H9 (cell line): ENCODE data around the gene WBP2. TPM values are rescaled to one million over a fixed set of nuclear protein-coding genes. Genes with fewer than 3 reads are reported as not detected.

Source experiments
- DNase-seq: peaks from one replicate; pipeline ENCODE4 v3.0.0-alpha.2; 2017
- H2AFZ ChIP-seq: one replicate; pipeline ENCODE4 v1.6.1; 2013; ENCODE audit warnings: mild to moderate bottlenecking, low read length, control low read depth, moderate library complexity
- H2AK5ac ChIP-seq: 2 replicates; pipeline ENCODE4 v1.6.1; 2013; ENCODE audit warnings: low read length, control low read depth, mixed read lengths; ENCODE audit not compliant: insufficient read length
- H2BK120ac ChIP-seq: one replicate; pipeline ENCODE4 v1.6.1; 2013; ENCODE audit warnings: low read depth, mild to moderate bottlenecking, low read length, control low read depth, inconsistent platforms; ENCODE audit not compliant: poor library complexity, severe bottlenecking
- H2BK12ac ChIP-seq: 2 replicates; pipeline ENCODE4 v1.6.1; 2013; ENCODE audit warnings: low read length, control low read depth, mixed read lengths, low read depth; ENCODE audit not compliant: insufficient read length
- H2BK15ac ChIP-seq: 2 replicates; pipeline ENCODE4 v1.6.1; 2013; ENCODE audit warnings: low read depth, low read length, control low read depth
- H2BK20ac ChIP-seq: one replicate; pipeline ENCODE4 v1.6.1; 2013; ENCODE audit warnings: low read depth, mild to moderate bottlenecking, low read length, control low read depth, inconsistent platforms; ENCODE audit not compliant: poor library complexity, severe bottlenecking
- H2BK5ac ChIP-seq: 2 replicates; pipeline ENCODE4 v1.6.1; 2013; ENCODE audit warnings: low read length, control low read depth, mixed read lengths; ENCODE audit not compliant: insufficient read length
- H3K14ac ChIP-seq: 2 replicates; pipeline ENCODE4 v1.6.1; 2013; ENCODE audit warnings: low read length, control low read depth; ENCODE audit not compliant: insufficient read depth
- H3K18ac ChIP-seq: 2 replicates; pipeline ENCODE4 v1.6.1; 2013; ENCODE audit warnings: low read depth, mild to moderate bottlenecking, mixed read lengths, low read length, control low read depth; ENCODE audit not compliant: insufficient read length
- H3K23ac ChIP-seq: 2 replicates; pipeline ENCODE4 v1.6.1; 2013; ENCODE audit warnings: low read length, control low read depth, mixed read lengths, low read depth; ENCODE audit not compliant: insufficient read length
- H3K23me2 ChIP-seq: 2 replicates; pipeline ENCODE4 v1.6.1; 2013; ENCODE audit warnings: low read depth, mild to moderate bottlenecking, mixed read lengths, low read length, control low read depth; ENCODE audit not compliant: insufficient read length, poor library complexity, severe bottlenecking
- H3K27ac ChIP-seq: 2 replicates; pipeline ENCODE4 v1.5.1; 2013; ENCODE audit warnings: low read length, control low read depth, mixed read lengths, low read depth; ENCODE audit not compliant: insufficient read length
- H3K27me3 ChIP-seq: 2 replicates; pipeline ENCODE4 v1.6.1; 2013; ENCODE audit warnings: low read length, control low read depth, inconsistent platforms; ENCODE audit not compliant: insufficient read depth
- H3K4ac ChIP-seq: 2 replicates; pipeline ENCODE4 v1.6.1; 2013; ENCODE audit warnings: low read depth, mild to moderate bottlenecking, control low read depth, inconsistent platforms, low read length, moderate library complexity
- H3K4me1 ChIP-seq: 2 replicates; pipeline ENCODE4 v1.6.1; 2013; ENCODE audit warnings: low read length, control low read depth, inconsistent platforms; ENCODE audit not compliant: insufficient read depth
- H3K4me2 ChIP-seq: 2 replicates; pipeline ENCODE4 v1.6.1; 2013; ENCODE audit warnings: low read length, control low read depth, mixed read lengths; ENCODE audit not compliant: insufficient read length, insufficient read depth
- H3K56ac ChIP-seq: 2 replicates; pipeline ENCODE4 v1.6.1; 2013; ENCODE audit warnings: low read depth, mild to moderate bottlenecking, mixed read lengths, low read length, control low read depth; ENCODE audit not compliant: insufficient read length
- H3K79me1 ChIP-seq: 2 replicates; pipeline ENCODE4 v1.6.1; 2013; ENCODE audit warnings: low read depth, mild to moderate bottlenecking, moderate library complexity, low read length, control low read depth, inconsistent platforms; ENCODE audit not compliant: insufficient read depth, poor library complexity, severe bottlenecking
- H3K79me2 ChIP-seq: 2 replicates; pipeline ENCODE4 v1.6.1; 2013; ENCODE audit warnings: low read length, control low read depth, inconsistent platforms; ENCODE audit not compliant: insufficient read depth
- H3K9ac ChIP-seq: 2 replicates; pipeline ENCODE4 v1.6.1; 2013; ENCODE audit warnings: low read length, control low read depth, mixed read lengths; ENCODE audit not compliant: insufficient read length; ENCODE audit errors: extremely low read depth
- H3K9me3 ChIP-seq: one replicate; pipeline ENCODE4 v1.6.1; 2013; ENCODE audit warnings: low read depth, low read length, inconsistent platforms; ENCODE audit not compliant: control insufficient read depth
- H3T11ph ChIP-seq: one replicate; pipeline ENCODE4 v1.6.1; 2013; ENCODE audit warnings: mild to moderate bottlenecking, low read length, control low read depth, inconsistent platforms
- H4K20me1 ChIP-seq: one replicate; pipeline ENCODE4 v1.6.1; 2013; ENCODE audit not compliant: control insufficient read depth, insufficient read length, insufficient read depth
- H4K5ac ChIP-seq: 2 replicates; pipeline ENCODE4 v1.6.1; 2013; ENCODE audit warnings: low read depth, mild to moderate bottlenecking, mixed read lengths, low read length, control low read depth; ENCODE audit not compliant: insufficient read length
- H4K8ac ChIP-seq: replicated peaks from 2 replicates; pipeline ENCODE4 v1.6.1; 2013; ENCODE audit warnings: low read length, control low read depth, mixed read lengths, low read depth; ENCODE audit not compliant: insufficient read length
- H4K91ac ChIP-seq: 2 replicates; pipeline ENCODE4 v1.6.1; 2013; ENCODE audit warnings: low read depth, mild to moderate bottlenecking, moderate library complexity, mixed read lengths, low read length, control low read depth; ENCODE audit not compliant: insufficient read length
- H3K27ac Mint-ChIP-seq, 3 experiments: 2 replicates in 2 of 3; 3 replicates in 1 of 3; pipeline ENCODE4 v1.8.0; 2020 to 2021; ENCODE audit warnings: mixed read lengths in 3 of 3, mild to moderate bottlenecking in 1 of 3, moderate library complexity in 1 of 3
- H3K27me3 Mint-ChIP-seq: 2 replicates; pipeline ENCODE4 v1.8.0; 2021; ENCODE audit warnings: low read depth, mild to moderate bottlenecking, moderate library complexity, mixed read lengths
- H3K36me3 Mint-ChIP-seq, 3 experiments: 2 replicates in 2 of 3; 3 replicates in 1 of 3; pipeline ENCODE4 v1.8.0; 2020 to 2021; ENCODE audit warnings: low read depth in 3 of 3, mixed read lengths in 3 of 3; ENCODE audit not compliant: insufficient read depth in 1 of 3
- H3K4me1 Mint-ChIP-seq, 2 experiments: 2 replicates each; pipeline ENCODE4 v1.8.0; 2020; ENCODE audit warnings: mixed read lengths in 2 of 2
- H3K4me3 Mint-ChIP-seq, 2 experiments: 2 replicates in 1 of 2; 3 replicates in 1 of 2; pipeline ENCODE4 v1.8.0; 2020 to 2021; ENCODE audit warnings: mild to moderate bottlenecking in 2 of 2, mixed read lengths in 2 of 2, moderate library complexity in 1 of 2
- H3K9me3 Mint-ChIP-seq, 2 experiments: 2 replicates in 1 of 2; 3 replicates in 1 of 2; pipeline ENCODE4 v1.8.0; 2020; ENCODE audit warnings: mild to moderate bottlenecking in 2 of 2, mixed read lengths in 2 of 2, moderate library complexity in 1 of 2
- WGBS: extraction: QIAGEN DNeasy Blood & Tissue Kit; methylation state at CpG from one replicate; pipeline ENCODE4 v1.1.7; 2013; ENCODE audit warnings: missing lambda C conversion rate, low lambda C conversion rate, mixed read lengths; ENCODE audit not compliant: insufficient read length; ENCODE audit errors: extremely low coverage; 5-methylcytosine and 5-hydroxymethylcytosine counted together
- total RNA-seq: library from RNA; stranded (reverse); gene quantifications from 2 replicates; pipeline ENCODE4 v1.2.1, GENCODE V29; 2021
- TF ChIP-seq, protein P1 (sequence below): fragments of 200-600 bp; sonication (generic); conservative IDR thresholded peaks from 3 replicates; pipeline ENCODE4 v1.8.0; 2021; ENCODE audit warnings: antibody characterized with exemption, mild to moderate bottlenecking

Gene WBP2
- total RNA-seq, 1 experiment from 2014 or later, result 63.2 TPM

DNA sequence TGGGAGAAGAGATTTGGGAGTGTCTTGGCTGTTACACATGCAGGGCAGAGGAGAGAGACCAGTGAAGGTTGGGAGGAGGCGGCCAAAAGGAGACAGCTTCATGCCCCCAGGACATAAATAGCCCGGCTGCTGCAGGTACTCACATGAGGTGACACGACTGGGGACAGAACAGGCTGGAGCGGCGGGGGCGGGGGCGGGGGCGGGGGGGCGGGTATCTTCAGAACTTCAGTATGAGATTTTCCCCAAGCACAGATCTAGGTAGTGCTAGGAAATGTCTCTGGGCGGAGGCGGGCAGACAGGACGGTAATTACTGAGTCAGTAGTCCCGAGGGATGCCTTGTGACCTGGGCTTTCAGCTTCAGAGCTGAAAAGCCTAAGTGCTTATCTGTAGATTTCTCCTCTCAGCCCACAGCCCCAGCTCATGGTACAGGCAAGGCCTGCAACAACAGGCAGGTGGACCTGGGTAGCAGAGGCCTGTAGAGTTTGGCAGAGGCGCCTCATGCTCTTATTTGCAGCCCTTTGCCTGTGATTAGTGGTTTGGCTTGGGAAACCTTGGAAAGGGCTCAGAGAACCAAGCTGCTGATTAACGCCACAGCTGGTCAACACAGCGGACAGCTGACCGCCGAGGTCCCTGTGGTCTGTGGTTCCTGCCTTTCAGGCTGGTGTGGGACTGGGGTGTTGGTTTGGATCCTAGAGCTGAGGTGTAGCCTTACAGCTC lies 46.1 kb downstream of the WBP2 start:
- no peaks in the 10 kb centered on the region for H3K9me3 ChIP-seq
- H4K8ac ChIP-seq, result no peak overlapping the region
- no peak overlapping the region for H4K91ac ChIP-seq
- no peak overlapping the region for H2BK120ac ChIP-seq
- no peak overlapping the region for H2AK5ac ChIP-seq
- peak; percentile 29 for DNase-seq
- no peak overlapping the region for H2BK12ac ChIP-seq
- H3K36me3 Mint-ChIP-seq, result peaks cover 6 to 39% (median 31%) of the 10 kb centered on the region in 3 experiments; a peak in 6 of 7 replicates
- no peak overlapping the region for H2AFZ ChIP-seq
- H2BK15ac ChIP-seq, result no peak overlapping the region
- no peak overlapping the region for H2BK5ac ChIP-seq
- no peaks in the 10 kb centered on the region for H3K23me2 ChIP-seq
- no peak overlapping the region for H3K4me2 ChIP-seq
- no peak overlapping the region for H3K9ac ChIP-seq
- H3K27me3 ChIP-seq, result no peaks in the 10 kb centered on the region
- WGBS, result no CpG with 5 or more reads among the region's 18 CpGs
- no peaks in the 10 kb centered on the region for H3K79me2 ChIP-seq
- H3K27me3 Mint-ChIP-seq, result no peaks in the 10 kb centered on the region
- no peak overlapping the region for H3K18ac ChIP-seq
- H3K4ac ChIP-seq, result no peak overlapping the region
- no peak overlapping the region for H3K27ac ChIP-seq
- no peak overlapping the region for H3K56ac ChIP-seq
- peak overlapping the region in 2 of 3 experiments; percentile 8 to 78; a peak in 3 of 7 replicates for H3K27ac Mint-ChIP-seq
- no peaks in the 10 kb centered on the region for H3K4me1 Mint-ChIP-seq
- TF ChIP-seq, protein P1, sequence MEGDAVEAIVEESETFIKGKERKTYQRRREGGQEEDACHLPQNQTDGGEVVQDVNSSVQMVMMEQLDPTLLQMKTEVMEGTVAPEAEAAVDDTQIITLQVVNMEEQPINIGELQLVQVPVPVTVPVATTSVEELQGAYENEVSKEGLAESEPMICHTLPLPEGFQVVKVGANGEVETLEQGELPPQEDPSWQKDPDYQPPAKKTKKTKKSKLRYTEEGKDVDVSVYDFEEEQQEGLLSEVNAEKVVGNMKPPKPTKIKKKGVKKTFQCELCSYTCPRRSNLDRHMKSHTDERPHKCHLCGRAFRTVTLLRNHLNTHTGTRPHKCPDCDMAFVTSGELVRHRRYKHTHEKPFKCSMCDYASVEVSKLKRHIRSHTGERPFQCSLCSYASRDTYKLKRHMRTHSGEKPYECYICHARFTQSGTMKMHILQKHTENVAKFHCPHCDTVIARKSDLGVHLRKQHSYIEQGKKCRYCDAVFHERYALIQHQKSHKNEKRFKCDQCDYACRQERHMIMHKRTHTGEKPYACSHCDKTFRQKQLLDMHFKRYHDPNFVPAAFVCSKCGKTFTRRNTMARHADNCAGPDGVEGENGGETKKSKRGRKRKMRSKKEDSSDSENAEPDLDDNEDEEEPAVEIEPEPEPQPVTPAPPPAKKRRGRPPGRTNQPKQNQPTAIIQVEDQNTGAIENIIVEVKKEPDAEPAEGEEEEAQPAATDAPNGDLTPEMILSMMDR, result no peak
- no peak overlapping the region for H3K4me3 Mint-ChIP-seq
- no peaks in the 10 kb centered on the region for H3K79me1 ChIP-seq
- H2BK20ac ChIP-seq, result no peak overlapping the region
- H3K9me3 Mint-ChIP-seq, result no peaks in the 10 kb centered on the region
- H4K5ac ChIP-seq, result no peak overlapping the region
- no peak overlapping the region for H3K14ac ChIP-seq
- no peak overlapping the region for H3K23ac ChIP-seq
- no peak overlapping the region for H3T11ph ChIP-seq
- H4K20me1 ChIP-seq, result no peaks in the 10 kb centered on the region
- no peaks in the 10 kb centered on the region for H3K4me1 ChIP-seq
